GM21515 (cell line): ENCODE measurements around the gene B3GAT2.
A peak's percentile ranks its signal among the peaks of the same experiment; 100 is the strongest.
"Not testable (repeated sequence)": the region's sequence is repeated elsewhere in the genome, so short reads cannot be mapped to it uniquely, and the experiment has no call there.

ENCODE experiments used
- ATAC-seq: cut with Tn5 transposase; IDR thresholded peaks from one replicate; pipeline ENCODE4 v1.9.1; 2021; ENCODE audit not compliant: unreplicated experiment

B3GAT2 gene

GRCh38 chr6:70956451-70957283 lies at the start of gene B3GAT2:
TSS of gene B3GAT2 (minus strand) at chr6:70957060. CDS start at chr6:70956429, 631 bp downstream.
- peak; percentile 11 for ATAC-seq

GRCh38 chr6:70998148-70998547 lies 41.3 kb upstream of the B3GAT2 start:
- no peak for ATAC-seq

GRCh38 chr6:70997379-70997778 lies 40.5 kb upstream of the B3GAT2 start:
- ATAC-seq, result no peak

- no peak for ATAC-seq
These were observed 39.2 kb upstream of the B3GAT2 start for GRCh38 chr6:70996106-70996505.

GRCh38 chr6:70995411-70995810 lies 38.6 kb upstream of the B3GAT2 start:
- no peak for ATAC-seq

- no peak for ATAC-seq
These were observed 34.4 kb upstream of the B3GAT2 start for GRCh38 chr6:70991253-70991652.

- no peak for ATAC-seq
These were observed 28.3 kb upstream of the B3GAT2 start for GRCh38 chr6:70985156-70985555.

GRCh38 chr6:70982747-70983146 lies 25.9 kb upstream of the B3GAT2 start:
- no peak for ATAC-seq

GRCh38 chr6:70980727-70981126 lies 23.9 kb upstream of the B3GAT2 start:
- ATAC-seq, result no peak

- no peak for ATAC-seq
These were observed 16.7 kb upstream of the B3GAT2 start for GRCh38 chr6:70973604-70974003.

GRCh38 chr6:70967049-70967448 lies 10.2 kb upstream of the B3GAT2 start:
- ATAC-seq, result no peak

GRCh38 chr6:70957284-70957617 lies 391 bp upstream of the B3GAT2 start:
- ATAC-seq, result no peak

- no peak for ATAC-seq
These were observed 739 bp downstream of the B3GAT2 start for GRCh38 chr6:70956191-70956450.

- peak; percentile 95 for ATAC-seq
These were observed 1.2 kb downstream of the B3GAT2 start for GRCh38 chr6:70955441-70956190.

- no peak for ATAC-seq
These were observed 2.1 kb downstream of the B3GAT2 start for GRCh38 chr6:70954750-70955149.

GRCh38 chr6:70954176-70954575 lies 2.7 kb downstream of the B3GAT2 start:
- no peak for ATAC-seq

- no peak for ATAC-seq
These were observed 4.2 kb downstream of the B3GAT2 start for GRCh38 chr6:70952608-70953165.

GRCh38 chr6:70944321-70944720 lies 12.5 kb downstream of the B3GAT2 start:
- not testable (repeated sequence) for ATAC-seq

GRCh38 chr6:70933853-70934252 lies 23.0 kb downstream of the B3GAT2 start:
- ATAC-seq, result no peak

- ATAC-seq, result no peak
These were observed 51.1 kb downstream of the B3GAT2 start for GRCh38 chr6:70905742-70906141.

- no peak for ATAC-seq
These were observed 53.0 kb downstream of the B3GAT2 start for GRCh38 chr6:70903665-70904452.
